Activated naive CD8-positive, alpha-beta T cell (primary cell): ENCODE measurements around the gene IGFBP6.
A peak's percentile ranks its signal among the peaks of the same experiment; 100 is the strongest.

ENCODE experiments used
- H3K27ac Mint-ChIP-seq: one replicate; pipeline ENCODE4 v1.8.0; 2021; ENCODE audit warnings: mixed read lengths
- H3K27me3 Mint-ChIP-seq: one replicate; pipeline ENCODE4 v1.8.0; 2021; ENCODE audit warnings: mixed read lengths
- H3K36me3 Mint-ChIP-seq: one replicate; pipeline ENCODE4 v1.8.0; 2021; ENCODE audit warnings: mixed read lengths
- H3K4me1 Mint-ChIP-seq: one replicate; pipeline ENCODE4 v1.8.0; 2021; ENCODE audit warnings: low read depth, mixed read lengths
- H3K4me3 Mint-ChIP-seq: one replicate; pipeline ENCODE4 v1.8.0; 2021; ENCODE audit warnings: mild to moderate bottlenecking, mixed read lengths
- H3K9me3 Mint-ChIP-seq: one replicate; pipeline ENCODE4 v1.8.0; 2021; ENCODE audit warnings: low read depth, mixed read lengths

Gene IGFBP6

DNA sequence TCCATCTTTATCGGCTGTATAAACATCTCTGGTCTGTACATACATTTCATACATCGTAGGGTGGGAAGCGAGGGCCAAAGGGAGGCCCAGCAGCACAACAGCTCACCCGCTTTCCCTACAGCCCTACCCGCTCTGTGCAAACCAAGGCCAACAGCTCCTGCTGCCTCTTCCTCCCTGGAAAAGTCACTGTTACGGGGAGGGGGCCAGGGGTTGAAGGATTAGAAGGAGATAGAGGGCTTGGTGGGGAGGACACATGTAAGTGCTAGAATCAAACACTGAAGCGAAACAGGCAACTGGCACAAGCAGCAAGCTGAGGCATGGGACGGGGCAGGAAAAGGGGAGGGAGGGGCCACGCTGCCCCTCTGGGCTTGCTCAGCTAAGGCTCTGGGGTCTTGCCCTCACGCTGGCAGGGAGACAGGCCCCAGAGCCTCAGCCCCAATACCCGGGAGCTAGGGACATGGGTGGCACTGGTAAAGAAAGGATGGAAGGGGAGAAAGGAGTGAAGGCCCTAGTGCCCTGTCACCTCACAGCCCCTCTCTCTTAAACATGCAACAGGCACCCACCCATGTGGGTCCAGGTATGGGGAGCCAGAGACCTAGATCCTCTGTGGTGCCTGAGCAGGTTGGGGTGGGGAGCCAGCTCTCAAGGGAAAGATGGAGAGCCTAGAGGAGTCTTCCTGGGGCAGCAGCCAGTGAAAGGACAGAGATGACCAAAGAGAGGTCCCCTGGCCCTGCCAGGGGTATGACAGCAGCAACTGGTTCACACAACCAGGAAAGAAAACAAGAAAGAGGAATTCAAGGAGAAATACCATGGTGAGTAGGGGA lies 32.6 kb upstream of the IGFBP6 start:
- no peak overlapping the region for H3K4me3 Mint-ChIP-seq
- no peaks in the 10 kb centered on the region for H3K36me3 Mint-ChIP-seq
- no peak overlapping the region for H3K27ac Mint-ChIP-seq
- peaks cover 3% of the 10 kb centered on the region for H3K4me1 Mint-ChIP-seq
- no peaks in the 10 kb centered on the region for H3K27me3 Mint-ChIP-seq
- no peaks in the 10 kb centered on the region for H3K9me3 Mint-ChIP-seq

DNA sequence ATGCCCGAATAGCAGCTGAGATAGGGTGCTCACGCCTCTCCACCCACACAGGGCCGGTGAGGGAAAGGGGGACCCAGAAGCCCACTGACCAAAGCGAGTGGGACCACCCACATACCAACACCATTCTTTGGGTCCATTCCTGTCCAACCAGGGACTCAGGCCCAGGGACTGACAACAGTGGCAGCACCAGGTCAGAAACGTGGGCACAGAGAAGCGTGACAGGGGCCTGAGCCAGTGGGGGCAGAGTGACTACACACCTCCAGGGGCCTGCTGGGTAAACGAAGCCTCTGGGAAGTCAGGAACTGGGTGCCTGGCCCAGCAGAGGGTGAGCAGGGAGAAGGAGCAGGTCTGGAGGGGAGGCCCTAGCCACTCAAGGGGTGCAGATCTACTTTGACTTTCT lies 32.0 kb upstream of the IGFBP6 start:
- H3K36me3 Mint-ChIP-seq = no peaks in the 10 kb centered on the region
- peaks cover 3% of the 10 kb centered on the region for H3K4me1 Mint-ChIP-seq
- H3K27ac Mint-ChIP-seq = no peak overlapping the region
- no peaks in the 10 kb centered on the region for H3K27me3 Mint-ChIP-seq
- H3K4me3 Mint-ChIP-seq = no peak overlapping the region
- H3K9me3 Mint-ChIP-seq = no peaks in the 10 kb centered on the region

DNA sequence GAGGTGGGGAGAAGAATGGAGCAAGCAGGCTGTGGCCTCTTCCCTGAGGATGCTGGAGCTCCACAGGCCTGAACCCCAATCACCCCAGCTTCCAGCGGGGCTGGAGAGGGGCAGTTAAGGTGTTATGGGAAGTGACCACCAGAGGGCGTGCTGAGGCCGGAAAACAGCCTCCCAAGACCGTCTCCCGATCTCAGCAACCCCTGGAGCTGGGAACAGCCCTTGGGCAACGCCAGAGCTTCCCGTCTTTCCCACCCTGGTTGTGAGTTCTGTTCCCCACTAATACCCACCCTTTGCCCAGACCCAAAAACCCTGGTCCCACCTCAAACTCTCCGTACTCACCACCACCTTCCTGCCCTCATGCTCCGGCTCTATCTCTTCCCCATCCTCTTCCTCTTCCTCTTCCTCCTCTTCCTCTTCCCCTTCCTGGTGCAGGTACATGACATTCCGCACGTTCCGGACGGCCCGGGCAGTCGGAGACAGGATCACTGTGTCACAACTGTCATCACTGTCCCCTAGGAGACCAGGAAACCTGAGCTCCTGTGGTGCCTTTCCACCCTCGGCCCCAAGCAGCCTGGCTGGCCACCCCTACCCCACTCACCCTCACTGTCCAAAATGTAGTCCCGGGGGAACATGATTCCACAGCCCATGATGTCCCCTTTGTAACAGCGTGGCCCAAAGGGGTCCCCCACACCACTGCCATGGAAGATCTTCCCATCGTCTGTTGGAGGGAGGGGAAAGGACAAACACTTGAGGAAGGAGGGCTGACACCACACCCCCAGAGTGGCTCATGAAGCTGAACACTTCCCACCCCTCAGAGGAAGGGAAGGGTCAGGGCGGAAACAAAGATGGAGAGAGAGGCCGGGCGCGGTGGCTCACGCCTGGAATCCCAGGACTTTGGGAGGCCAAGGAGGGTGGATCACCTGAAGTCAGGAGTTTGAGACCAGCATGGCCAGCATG lies 31.2 kb upstream of the IGFBP6 start:
- Mint-ChIP-seq H3K27ac (no peak overlapping the region), H3K4me3 (no peak overlapping the region), H3K4me1 (peaks cover 5% of the 10 kb centered on the region), H3K9me3 (no peaks in the 10 kb centered on the region), H3K27me3 (no peaks in the 10 kb centered on the region), H3K36me3 (no peaks in the 10 kb centered on the region)

DNA sequence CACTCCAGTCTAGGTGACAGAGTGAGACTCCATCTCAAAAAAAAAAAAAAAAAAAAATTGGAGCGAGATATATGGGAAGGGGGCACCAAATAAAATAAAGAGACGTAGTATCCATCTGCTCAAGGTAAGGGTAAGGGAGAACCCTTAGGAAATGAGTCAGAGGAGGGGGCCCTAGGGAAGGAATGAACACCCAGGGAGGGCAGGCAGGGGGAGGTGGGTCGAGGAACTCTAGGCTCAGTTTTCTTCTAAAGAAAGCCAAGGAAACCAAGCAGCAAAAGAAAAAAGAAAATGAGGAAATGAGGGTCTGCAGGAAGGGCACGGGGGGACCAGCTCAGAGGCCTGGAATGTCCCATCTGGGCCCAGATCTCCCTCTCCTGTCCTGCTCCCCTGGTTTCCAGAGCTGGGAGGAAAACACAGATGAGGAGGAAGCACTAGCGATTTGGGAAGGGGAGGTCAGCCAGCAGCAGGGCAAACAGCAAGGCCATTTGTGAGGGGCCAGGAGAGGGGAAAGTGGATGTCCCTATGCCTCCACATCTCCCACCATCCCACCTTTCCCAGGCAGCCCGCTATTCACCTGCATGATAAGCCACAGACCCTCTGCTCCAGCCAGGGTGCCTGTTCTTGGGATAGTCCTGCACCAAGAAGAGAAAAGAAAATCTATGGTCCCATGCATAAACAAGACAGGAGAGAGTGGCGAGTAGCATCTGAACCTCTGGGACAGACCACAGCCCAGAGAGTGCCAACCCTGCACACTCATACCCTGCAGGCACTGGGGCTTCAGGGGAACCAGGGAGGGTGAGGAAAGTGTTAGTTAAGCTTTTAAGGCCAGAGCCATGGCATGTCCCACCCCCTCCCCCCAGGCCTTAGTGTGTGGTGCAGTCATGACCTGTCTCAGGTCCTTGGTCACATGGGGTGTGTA lies 30.1 kb upstream of the IGFBP6 start:
- no peaks in the 10 kb centered on the region for H3K36me3 Mint-ChIP-seq
- no peaks in the 10 kb centered on the region for H3K9me3 Mint-ChIP-seq
- no peak overlapping the region for H3K4me3 Mint-ChIP-seq
- no peaks in the 10 kb centered on the region for H3K27me3 Mint-ChIP-seq
- peaks cover 7% of the 10 kb centered on the region for H3K4me1 Mint-ChIP-seq
- no peak overlapping the region for H3K27ac Mint-ChIP-seq

DNA sequence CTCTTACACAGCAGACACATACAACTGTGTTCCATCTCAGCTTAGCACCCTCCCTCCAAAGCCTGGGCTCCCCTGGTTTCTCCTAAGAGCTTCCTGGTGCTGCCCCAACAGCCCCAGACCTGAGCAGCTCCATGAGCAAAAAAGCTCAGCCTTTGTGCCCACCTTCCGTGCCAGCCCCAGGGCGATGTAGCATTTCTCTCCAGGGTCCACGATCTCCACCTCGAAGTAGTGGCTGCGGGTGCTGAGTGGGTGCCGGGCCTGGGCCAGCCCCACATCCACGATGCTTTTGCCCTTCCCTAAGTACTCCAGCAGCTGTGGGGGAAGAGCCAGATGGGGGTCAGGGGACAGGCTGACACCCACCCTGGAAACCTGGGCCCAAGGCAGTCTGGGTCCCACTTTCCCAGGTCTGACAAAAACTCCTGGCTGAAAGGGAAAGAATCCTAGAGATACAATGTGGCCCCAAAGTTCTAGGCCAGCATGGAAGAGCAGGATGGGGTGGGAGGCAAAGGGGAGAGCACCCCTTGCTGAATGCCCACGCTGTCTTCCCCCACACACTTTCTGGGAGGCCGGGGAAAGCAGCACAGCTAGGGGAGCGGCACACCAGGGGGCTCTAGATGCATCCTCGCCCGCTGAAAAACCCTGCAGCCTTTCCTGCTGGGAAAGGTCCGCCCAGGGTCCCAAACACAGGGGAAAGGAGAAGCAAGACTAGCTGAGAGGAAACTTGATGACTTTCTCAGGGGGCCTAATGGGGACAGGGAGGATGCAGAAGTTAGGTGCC lies 29.3 kb upstream of the IGFBP6 start:
- Mint-ChIP-seq H3K27me3 (no peaks in the 10 kb centered on the region), H3K27ac (peak overlapping the region; percentile 10), H3K9me3 (no peaks in the 10 kb centered on the region), H3K36me3 (no peaks in the 10 kb centered on the region), H3K4me3 (no peak overlapping the region), H3K4me1 (peaks cover 10% of the 10 kb centered on the region)

DNA sequence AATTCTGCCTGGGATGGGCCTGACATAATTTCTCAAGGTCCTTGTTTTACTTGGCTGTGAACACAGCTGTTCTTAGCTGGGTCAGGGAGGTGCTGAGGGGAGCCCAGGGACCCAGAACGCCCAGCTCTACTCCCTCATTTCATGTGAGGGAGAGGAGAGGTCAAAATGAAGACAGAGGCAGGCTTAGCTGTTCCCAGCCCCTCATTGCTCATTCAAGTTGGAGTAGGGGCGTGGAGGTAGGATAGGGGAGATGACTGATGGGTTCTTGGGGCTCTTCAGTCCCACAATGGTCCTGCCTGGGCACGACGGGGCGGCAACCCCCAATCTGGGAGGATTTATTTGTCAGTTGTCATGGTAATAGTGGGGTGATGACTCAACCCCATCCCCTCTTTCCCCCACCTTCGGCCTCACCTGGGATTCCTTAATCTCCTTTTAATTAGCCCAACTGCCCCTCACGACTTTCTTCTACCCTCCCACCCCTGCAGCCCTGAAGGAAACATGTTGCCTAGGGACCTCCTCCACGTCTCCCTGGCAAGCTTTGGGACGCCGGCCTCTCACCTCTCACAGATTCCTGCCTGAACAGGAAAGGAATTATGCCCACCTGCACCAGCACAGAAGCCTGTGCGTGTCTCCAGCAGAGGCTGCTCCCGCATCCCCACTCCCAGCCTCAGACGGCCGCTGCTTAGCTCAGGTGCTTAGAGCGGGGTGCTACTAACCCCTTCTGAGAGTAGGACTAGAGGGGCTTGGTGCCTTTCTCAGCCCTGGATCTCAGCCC lies 28.5 kb upstream of the IGFBP6 start:
- peaks cover 10% of the 10 kb centered on the region for H3K4me1 Mint-ChIP-seq
- no peaks in the 10 kb centered on the region for H3K36me3 Mint-ChIP-seq
- H3K9me3 Mint-ChIP-seq = no peaks in the 10 kb centered on the region
- no peak overlapping the region for H3K27ac Mint-ChIP-seq
- H3K27me3 Mint-ChIP-seq = no peaks in the 10 kb centered on the region
- no peak overlapping the region for H3K4me3 Mint-ChIP-seq

DNA sequence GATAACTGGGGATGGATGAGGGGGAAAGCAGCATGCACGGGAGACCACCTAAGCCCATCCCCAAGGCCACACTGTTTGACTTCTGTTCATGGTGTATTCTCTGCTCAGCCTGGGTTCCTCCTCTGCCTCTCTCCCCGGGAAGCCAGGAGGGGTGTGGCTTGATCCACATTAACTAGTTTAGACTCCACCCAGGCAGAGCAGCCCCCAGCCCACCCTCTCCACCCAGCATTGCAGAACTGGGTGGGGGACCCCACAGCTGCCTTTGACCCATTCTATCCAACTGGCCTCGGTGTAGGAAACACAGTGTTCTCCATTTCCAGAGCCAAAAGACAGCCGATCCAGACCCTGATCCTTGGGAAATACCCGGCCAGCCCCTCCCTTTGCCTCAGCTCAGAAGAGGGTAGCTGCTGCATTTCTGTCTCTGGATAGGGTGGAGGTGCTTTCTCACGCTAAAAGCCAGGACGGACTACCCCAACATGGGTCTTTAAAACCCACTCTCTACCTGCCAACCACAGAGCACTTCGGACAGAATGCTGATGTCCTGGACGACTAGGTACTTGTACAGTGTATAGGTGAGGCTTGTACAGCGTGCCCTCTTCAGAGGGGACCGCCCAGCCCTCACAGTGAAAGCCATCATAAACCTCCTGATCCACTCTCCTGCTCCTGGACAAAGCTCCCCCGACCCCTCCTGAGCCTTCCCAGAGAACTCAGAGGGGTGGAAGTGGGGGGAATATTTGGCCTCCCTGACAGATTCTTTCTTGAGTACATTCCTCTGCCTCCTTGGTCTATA lies 27.7 kb upstream of the IGFBP6 start:
- Mint-ChIP-seq H3K27me3 (no peaks in the 10 kb centered on the region), H3K9me3 (no peaks in the 10 kb centered on the region), H3K36me3 (no peaks in the 10 kb centered on the region), H3K27ac (no peak overlapping the region), H3K4me1 (peaks cover 14% of the 10 kb centered on the region), H3K4me3 (no peak overlapping the region)

DNA sequence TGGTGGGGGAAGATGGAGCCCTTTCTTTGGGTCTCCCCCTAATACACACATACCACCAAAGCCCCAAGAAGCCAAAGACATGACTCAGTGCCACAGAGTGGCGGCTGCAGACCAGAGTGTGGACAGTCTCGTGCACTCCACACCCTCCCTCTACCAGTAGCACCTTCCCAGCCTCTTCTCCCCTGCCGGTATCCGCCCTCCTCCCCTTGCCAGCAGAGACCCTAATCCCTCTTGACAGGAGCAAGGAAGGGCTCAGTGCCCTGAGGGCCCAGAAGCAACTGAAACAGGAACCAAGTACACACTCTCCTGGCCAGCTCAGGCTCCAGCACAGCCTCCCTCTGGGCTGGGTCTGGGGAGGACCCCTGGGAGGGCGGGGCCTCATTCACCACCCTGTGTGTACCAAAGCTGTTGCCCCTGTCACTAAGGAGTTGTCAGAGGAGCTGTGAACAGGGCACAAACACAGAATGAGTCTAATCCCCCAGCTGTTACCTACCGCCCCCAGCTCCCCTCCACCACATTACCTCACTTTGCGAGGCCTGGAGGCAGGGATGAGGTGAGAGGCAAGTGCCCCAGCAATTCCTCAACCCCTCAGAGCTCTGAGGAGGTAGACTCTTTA lies 26.5 kb upstream of the IGFBP6 start:
- Mint-ChIP-seq H3K4me1 (peaks cover 15% of the 10 kb centered on the region), H3K4me3 (no peak overlapping the region), H3K27me3 (no peaks in the 10 kb centered on the region), H3K27ac (no peak overlapping the region), H3K9me3 (no peaks in the 10 kb centered on the region), H3K36me3 (no peaks in the 10 kb centered on the region)

DNA sequence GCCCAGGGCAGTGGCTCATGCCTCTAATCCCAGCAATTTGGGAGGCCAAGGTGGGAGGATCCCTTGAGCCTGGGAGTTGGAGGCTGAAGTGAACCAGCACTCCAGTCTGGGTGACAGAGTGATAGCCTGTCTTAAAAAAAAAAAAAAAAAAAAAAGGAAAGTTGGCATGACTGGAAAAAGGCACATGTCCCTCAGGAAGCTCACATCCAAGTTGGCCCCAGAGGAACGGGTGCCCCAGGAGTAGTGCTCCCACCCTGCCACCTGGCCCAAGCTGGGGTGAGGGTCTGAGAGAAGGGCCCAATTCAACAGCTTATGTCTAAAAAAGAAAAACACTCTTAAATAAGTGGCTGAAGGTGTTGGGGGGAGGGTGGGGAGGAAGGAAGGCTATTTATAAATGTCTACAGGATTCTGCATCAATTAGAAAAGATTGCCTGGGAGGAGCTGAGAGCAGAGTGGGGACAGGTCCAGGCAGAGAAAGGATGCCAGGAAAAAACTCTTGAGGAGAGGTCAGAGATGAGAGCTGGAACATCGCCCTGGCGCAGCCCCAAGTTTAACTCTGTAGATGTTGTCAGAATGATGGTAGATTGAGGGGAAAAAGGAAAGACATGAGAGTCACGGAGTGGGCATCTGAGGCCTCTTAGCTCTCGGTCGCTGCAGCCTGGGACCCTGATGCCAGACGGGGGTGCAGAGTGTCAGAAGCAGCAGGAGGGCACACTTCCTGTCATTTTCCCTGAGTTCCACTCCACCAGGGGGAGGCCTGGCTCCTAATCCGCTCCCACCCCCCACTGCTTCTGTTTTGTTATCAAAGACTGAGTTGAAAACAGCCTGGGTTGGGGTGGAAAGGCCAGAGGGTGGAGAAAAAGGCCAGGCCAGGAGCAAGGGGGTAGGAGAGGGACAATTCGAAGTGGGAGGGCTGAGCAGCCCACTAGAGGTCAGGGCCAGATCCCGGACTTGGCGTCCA lies 25.6 kb upstream of the IGFBP6 start:
- Mint-ChIP-seq H3K27ac (peak overlapping the region; percentile 64), H3K9me3 (no peaks in the 10 kb centered on the region), H3K27me3 (no peaks in the 10 kb centered on the region), H3K4me1 (peaks cover 22% of the 10 kb centered on the region), H3K36me3 (no peaks in the 10 kb centered on the region), H3K4me3 (no peak overlapping the region)

DNA sequence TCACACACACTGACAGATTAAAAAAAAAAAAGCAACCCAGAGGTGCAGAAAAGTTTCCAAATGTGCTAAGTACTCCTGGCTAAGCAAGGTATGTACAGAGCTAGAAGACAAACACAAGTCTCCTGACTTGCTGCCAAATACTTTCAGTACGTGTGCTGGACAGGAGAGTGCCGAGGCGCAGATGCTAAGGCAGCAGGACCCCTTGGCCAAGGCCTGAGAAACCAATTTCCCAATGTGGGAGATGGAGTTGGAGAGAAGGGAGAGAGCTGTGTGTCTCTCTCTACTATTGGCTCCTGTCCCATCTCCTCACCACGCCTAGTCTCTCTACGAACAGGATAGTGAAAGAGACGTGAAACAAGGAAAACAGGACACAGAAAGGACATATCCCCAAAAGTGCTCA lies 23.6 kb upstream of the IGFBP6 start:
- Mint-ChIP-seq H3K9me3 (no peaks in the 10 kb centered on the region), H3K27ac (peak overlapping the region; percentile 7), H3K4me3 (no peak overlapping the region), H3K36me3 (no peaks in the 10 kb centered on the region), H3K27me3 (no peaks in the 10 kb centered on the region), H3K4me1 (peaks cover 36% of the 10 kb centered on the region)

DNA sequence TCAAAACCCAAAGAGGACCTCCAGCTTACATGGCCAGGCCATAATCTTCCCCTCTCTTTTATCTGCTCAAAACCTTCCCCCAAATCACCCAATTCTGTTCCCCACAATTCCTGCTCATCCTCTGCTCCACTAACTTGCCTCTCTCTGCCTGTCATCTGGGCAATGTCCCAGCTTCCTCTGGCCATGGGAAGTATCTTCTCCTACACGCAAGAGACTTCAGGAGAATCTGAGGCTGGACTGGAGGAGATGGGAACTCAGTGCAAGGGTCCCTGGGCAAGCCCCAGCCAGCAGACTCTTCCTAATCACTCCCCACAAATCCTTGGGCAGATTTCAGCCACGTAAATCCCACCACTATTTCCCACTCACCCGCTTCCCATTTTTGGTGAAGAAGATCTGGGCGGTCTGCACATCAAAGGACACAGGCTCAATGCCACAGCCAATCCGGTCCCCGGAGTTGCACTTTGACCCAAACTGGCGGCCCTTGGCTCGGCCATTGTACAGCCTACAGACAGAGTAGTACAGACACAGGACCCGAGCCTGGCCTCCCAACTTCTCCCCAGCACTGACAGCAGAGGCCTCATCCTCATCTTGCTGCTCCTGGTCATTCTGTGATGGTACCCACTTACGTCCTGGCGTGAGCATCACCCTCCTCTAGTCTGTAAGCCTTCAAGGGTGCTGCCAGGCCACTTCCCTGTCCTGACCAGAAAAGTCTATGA lies 23.0 kb upstream of the IGFBP6 start:
- H3K4me3 Mint-ChIP-seq = no peak overlapping the region
- H3K27ac Mint-ChIP-seq = peak overlapping the region; percentile 11
- H3K36me3 Mint-ChIP-seq = no peaks in the 10 kb centered on the region
- H3K27me3 Mint-ChIP-seq = no peaks in the 10 kb centered on the region
- no peaks in the 10 kb centered on the region for H3K9me3 Mint-ChIP-seq
- peaks cover 39% of the 10 kb centered on the region for H3K4me1 Mint-ChIP-seq
